ENCODE data around the gene QKI. TPM values are rescaled to one million over a fixed set of nuclear protein-coding genes. Genes with fewer than 3 reads are reported as not detected.

QKI gene
- total RNA-seq, 1 experiment from 2014 or later: 176 TPM

DNA sequence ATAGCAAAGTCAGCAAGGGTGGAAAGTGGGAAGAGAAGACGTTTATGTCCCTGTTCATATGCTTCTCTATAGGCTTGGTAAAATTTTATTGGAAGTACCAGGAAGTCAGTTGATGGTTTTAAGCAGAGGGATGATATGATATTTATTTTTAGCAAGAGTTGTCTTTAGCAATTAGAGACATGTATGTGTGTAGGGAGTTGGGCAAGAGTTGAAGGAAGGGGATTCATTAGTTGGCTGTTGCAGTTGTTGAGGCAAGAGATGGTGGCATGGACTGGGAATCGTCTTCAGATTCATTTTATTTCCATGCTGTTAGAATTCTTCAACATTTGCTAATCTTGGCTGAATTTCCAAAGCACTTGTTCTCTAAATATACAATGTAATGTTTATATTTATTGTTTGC, 85.6 kb downstream of the QKI start:
- H2BK5ac ChIP-seq (ENCODE audit: insufficient read length, low read length): no peak overlapping the region
- H2BK15ac ChIP-seq (ENCODE audit: low read depth, low read length): no peak overlapping the region
- H2BK120ac ChIP-seq (ENCODE audit: low read depth, low read length, poor library complexity, severe bottlenecking): no peak overlapping the region
- H3K23ac ChIP-seq (ENCODE audit: insufficient read length, low read depth, low read length): no peak overlapping the region
- Mint-ChIP-seq H3K4me1 (peaks cover 12 to 23% of the 10 kb centered on the region in 2 experiments), H3K36me3 (ENCODE audit: insufficient read depth in 1 of 3, low read depth in 3 of 3) (peaks cover 25 to 44% (median 38%) of the 10 kb centered on the region in 3 experiments), H3K27ac (no peak overlapping the region), H3K27me3 (ENCODE audit: low read depth) (peaks cover 2% of the 10 kb centered on the region), H3K9me3 (peaks cover 23 to 27% of the 10 kb centered on the region in 2 experiments), H3K4me3 (no peak overlapping the region)
- H3K9me3 ChIP-seq (ENCODE audit: control insufficient read depth, low read depth, low read length): no peaks in the 10 kb centered on the region
- peaks cover 25% of the 10 kb centered on the region; the same call in 1 of the 2 replicates for H3K79me2 ChIP-seq (ENCODE audit: insufficient read depth, low read length)
- WGBS (ENCODE audit: extremely low coverage, insufficient read length, low lambda C conversion rate): no CpG with 5 or more reads among the region's 2 CpGs
- H4K8ac ChIP-seq (replicated peaks; ENCODE audit: insufficient read length, low read depth, low read length): no peak overlapping the region
- peaks cover 3% of the 10 kb centered on the region for H3K79me1 ChIP-seq (ENCODE audit: insufficient read depth, low read depth, low read length, poor library complexity, severe bottlenecking)
- DNase-seq: no peak
- H3K56ac ChIP-seq (ENCODE audit: insufficient read length, low read depth, low read length): no peak overlapping the region
- H2BK20ac ChIP-seq (ENCODE audit: low read depth, low read length, poor library complexity, severe bottlenecking): no peak overlapping the region
- no peak overlapping the region for H2BK12ac ChIP-seq (ENCODE audit: insufficient read length, low read depth, low read length)
- no peak overlapping the region for H4K91ac ChIP-seq (ENCODE audit: insufficient read length, low read depth, low read length)
- H3K4me2 ChIP-seq (ENCODE audit: insufficient read depth, insufficient read length, low read length): no peak overlapping the region
- H3K18ac ChIP-seq (ENCODE audit: insufficient read length, low read depth, low read length): no peak overlapping the region
- no peaks in the 10 kb centered on the region; the same call in 1 of the 2 replicates for H3K4me1 ChIP-seq (ENCODE audit: insufficient read depth, low read length)
- H3K27ac ChIP-seq (ENCODE audit: insufficient read length, low read depth, low read length): no peak overlapping the region
- H2AK5ac ChIP-seq (ENCODE audit: insufficient read length, low read length): no peak overlapping the region
- no peak overlapping the region for H4K5ac ChIP-seq (ENCODE audit: insufficient read length, low read depth, low read length)
- no peaks in the 10 kb centered on the region for H3K27me3 ChIP-seq (ENCODE audit: insufficient read depth, low read length)
- H3K9ac ChIP-seq (ENCODE audit: extremely low read depth, insufficient read length, low read length): no peak overlapping the region
- TF ChIP-seq, protein P1, sequence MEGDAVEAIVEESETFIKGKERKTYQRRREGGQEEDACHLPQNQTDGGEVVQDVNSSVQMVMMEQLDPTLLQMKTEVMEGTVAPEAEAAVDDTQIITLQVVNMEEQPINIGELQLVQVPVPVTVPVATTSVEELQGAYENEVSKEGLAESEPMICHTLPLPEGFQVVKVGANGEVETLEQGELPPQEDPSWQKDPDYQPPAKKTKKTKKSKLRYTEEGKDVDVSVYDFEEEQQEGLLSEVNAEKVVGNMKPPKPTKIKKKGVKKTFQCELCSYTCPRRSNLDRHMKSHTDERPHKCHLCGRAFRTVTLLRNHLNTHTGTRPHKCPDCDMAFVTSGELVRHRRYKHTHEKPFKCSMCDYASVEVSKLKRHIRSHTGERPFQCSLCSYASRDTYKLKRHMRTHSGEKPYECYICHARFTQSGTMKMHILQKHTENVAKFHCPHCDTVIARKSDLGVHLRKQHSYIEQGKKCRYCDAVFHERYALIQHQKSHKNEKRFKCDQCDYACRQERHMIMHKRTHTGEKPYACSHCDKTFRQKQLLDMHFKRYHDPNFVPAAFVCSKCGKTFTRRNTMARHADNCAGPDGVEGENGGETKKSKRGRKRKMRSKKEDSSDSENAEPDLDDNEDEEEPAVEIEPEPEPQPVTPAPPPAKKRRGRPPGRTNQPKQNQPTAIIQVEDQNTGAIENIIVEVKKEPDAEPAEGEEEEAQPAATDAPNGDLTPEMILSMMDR (conservative IDR thresholded peaks at IDR 0.05): no peak
- H3K23me2 ChIP-seq (ENCODE audit: insufficient read length, low read depth, low read length, poor library complexity, severe bottlenecking): no peaks in the 10 kb centered on the region
- no peaks in the 10 kb centered on the region for H4K20me1 ChIP-seq (ENCODE audit: control insufficient read depth, insufficient read depth, insufficient read length)
- H2AFZ ChIP-seq (ENCODE audit: low read length): no peak overlapping the region
- H3T11ph ChIP-seq (ENCODE audit: low read length): no peak overlapping the region
- no peak overlapping the region for H3K4ac ChIP-seq (ENCODE audit: low read depth, low read length)
- H3K14ac ChIP-seq (ENCODE audit: insufficient read depth, low read length): no peak overlapping the region
